Subcutaneous abdominal adipose tissue (tissue), 5 donors: ENCODE measurements around the gene BPGM.

Experiments
- H3K27ac ChIP-seq: one replicate; pipeline ENCODE4 v1.7.0; 2013; ENCODE audit warnings: low read depth, mild to moderate bottlenecking, inconsistent platforms, low read length, moderate library complexity
- H3K27me3 ChIP-seq, 5 donors: one replicate each; pipeline ENCODE4 v1.7.0; 2013; ENCODE audit warnings: low read length in 5 of 5, inconsistent platforms in 1 of 5; ENCODE audit not compliant: control insufficient read depth in 5 of 5, insufficient read depth in 4 of 5
- H3K36me3 ChIP-seq, 5 donors: one replicate each; pipeline ENCODE4 v1.7.0; 2013; ENCODE audit warnings: low read length in 5 of 5; ENCODE audit not compliant: control insufficient read depth in 5 of 5, insufficient read depth in 5 of 5
- H3K4me1 ChIP-seq, 5 donors: one replicate each; pipeline ENCODE4 v1.7.0; 2013; ENCODE audit warnings: low read length in 5 of 5, mild to moderate bottlenecking in 3 of 5, moderate library complexity in 1 of 5; ENCODE audit not compliant: control insufficient read depth in 5 of 5, insufficient read depth in 5 of 5
- H3K4me3 ChIP-seq, 5 donors: one replicate each; pipeline ENCODE4 v1.7.0; 2013; ENCODE audit warnings: low read length in 5 of 5, low read depth in 1 of 5
- H3K9ac ChIP-seq, 5 donors: one replicate each; pipeline ENCODE4 v1.7.0; 2013; ENCODE audit warnings: low read length in 5 of 5, mild to moderate bottlenecking in 4 of 5, moderate library complexity in 3 of 5
- H3K9me3 ChIP-seq, 5 donors: one replicate each; pipeline ENCODE4 v1.7.0; 2013; ENCODE audit warnings: low read length in 5 of 5; ENCODE audit not compliant: control insufficient read depth in 5 of 5
- donor health status: healthy.
- donor health status: healthy.
- donor health status: healthy.
- donor health status: healthy.
- donor health status: healthy.

BPGM gene

DNA sequence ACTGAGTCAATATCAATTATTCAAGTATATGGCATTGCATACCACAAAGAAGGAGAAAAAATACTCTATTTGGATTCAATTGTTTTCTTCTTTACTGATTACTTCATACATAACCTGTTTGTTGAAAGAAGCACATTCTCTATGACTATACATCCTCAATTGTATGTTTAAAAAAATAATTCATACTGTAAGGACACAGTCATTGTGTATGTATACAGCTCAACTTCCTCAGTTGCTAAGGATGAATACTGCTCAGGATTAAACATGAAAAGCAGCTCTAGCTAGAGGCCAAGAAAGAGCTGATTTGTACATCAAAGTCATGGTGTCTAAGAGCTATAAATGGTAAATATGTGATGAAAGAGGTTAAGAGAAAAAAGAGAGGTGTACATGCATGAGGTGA lies 15.8 kb upstream of the BPGM start:
- H3K9ac ChIP-seq, result no peak overlapping the region
- H3K9me3 ChIP-seq, result no peaks in the 10 kb centered on the region
- H3K4me3 ChIP-seq, result no peak overlapping the region
- H3K27me3 ChIP-seq, result peaks cover 0 to 3% (median 0%) of the 10 kb centered on the region in 5 donors
- peaks cover 0 to 5% (median under 1%) of the 10 kb centered on the region in 5 donors for H3K4me1 ChIP-seq
- H3K27ac ChIP-seq, result no peak overlapping the region
- no peaks in the 10 kb centered on the region for H3K36me3 ChIP-seq

DNA sequence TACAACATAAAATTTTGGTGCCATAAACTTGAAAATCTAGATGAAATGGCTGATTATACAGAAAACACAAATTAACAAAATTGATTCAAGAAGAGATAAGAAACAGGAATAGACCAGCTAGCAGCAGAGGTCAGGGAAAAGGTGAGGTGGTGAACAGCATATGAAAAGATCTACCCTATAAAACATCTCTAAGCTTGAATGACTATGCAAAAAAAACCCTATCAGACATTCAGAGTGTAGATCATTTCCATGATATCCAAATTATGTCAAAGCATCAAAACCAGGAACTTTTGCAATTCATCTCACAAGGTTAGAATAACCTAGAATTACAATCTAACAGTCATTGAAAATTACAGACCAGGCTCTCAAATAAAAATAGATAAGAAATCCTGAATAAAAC lies 14.6 kb upstream of the BPGM start:
- H3K4me3 ChIP-seq, result no peak overlapping the region
- H3K27ac ChIP-seq, result no peak overlapping the region
- H3K9ac ChIP-seq, result no peak overlapping the region
- H3K4me1 ChIP-seq, result peaks cover 0 to 10% (median 4%) of the 10 kb centered on the region in 5 donors
- H3K27me3 ChIP-seq, result peaks cover 0 to 2% (median 0%) of the 10 kb centered on the region in 5 donors
- no peaks in the 10 kb centered on the region for H3K9me3 ChIP-seq
- H3K36me3 ChIP-seq, result no peaks in the 10 kb centered on the region

DNA sequence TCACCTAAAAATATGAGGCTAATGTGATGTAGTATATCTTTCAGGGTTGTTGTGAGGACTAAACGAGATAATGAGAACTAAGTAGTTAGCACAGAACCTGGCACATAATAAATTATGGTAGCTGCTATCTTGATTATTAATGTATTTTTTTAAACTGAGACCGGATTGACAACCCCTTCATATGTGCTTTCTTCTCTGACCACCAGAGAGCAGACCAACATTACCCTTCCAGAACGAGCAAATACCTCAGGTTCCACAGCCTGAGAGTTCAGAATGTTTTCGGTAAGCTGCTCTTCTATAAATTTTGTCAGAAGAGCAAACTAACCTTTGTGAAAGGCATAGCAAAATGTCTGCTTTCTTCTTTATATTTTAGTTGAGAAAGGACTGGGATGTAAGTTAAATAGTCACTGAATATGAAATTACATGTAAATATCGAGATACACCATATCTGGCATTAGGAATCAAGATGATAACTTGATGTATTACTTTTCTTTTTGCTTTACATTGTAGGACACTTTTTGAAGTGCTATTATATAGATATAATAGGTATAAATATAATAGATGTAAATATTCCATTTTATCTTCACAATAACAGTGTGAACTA lies 13.6 kb upstream of the BPGM start:
- H3K9ac ChIP-seq, result no peak overlapping the region
- no peaks in the 10 kb centered on the region for H3K9me3 ChIP-seq
- peaks cover 0 to 10% (median 4%) of the 10 kb centered on the region in 5 donors for H3K4me1 ChIP-seq
- H3K4me3 ChIP-seq, result no peak overlapping the region
- H3K36me3 ChIP-seq, result no peaks in the 10 kb centered on the region
- no peak overlapping the region for H3K27ac ChIP-seq
- H3K27me3 ChIP-seq, result peaks cover 0 to 2% (median 0%) of the 10 kb centered on the region in 5 donors

DNA sequence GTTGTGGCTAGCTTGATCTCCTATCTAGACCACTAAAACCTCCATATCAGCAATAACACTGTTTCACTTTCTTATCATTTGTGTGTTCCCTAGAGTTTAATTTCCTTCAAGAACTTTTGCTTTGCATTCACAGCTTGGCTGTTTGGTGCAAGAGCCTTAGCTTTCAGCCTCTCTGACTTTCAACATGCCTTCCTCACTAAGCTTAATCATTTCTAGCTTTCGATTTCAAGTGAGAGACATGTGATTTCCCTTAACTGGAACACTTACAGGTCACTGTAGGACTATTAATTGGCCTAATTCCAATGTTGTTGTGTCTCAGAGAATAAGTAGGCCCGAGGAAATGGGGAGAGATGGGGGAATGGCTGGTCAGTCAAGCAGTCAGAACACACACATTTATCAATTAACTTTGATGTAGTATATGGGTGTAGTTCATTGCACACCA lies 10.6 kb upstream of the BPGM start:
- no peaks in the 10 kb centered on the region for H3K36me3 ChIP-seq
- peaks cover 0 to 10% (median 4%) of the 10 kb centered on the region in 5 donors for H3K4me1 ChIP-seq

DNA sequence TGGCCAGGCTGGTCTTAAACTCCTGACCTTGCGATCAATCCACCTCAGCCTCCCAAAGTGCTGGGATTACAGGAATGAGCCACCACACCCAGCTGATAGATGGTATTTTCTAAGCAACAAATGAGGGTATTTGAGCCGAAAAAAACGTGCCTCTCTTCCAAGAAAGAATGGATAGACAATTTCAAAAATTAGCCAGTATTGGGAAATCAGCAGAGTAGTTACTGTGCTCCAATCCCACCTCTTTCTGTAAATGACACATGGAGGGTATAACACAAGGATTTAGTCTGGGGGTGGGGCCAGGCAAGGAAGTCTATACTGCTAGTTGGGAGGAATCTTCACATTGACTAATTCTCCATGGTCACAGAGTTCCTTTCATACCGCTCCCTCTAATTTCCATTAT lies 9.2 kb upstream of the BPGM start:
- H3K4me3 ChIP-seq, result no peak overlapping the region
- no peaks in the 10 kb centered on the region for H3K36me3 ChIP-seq
- H3K27ac ChIP-seq, result no peak overlapping the region
- H3K9ac ChIP-seq, result no peak overlapping the region
- H3K4me1 ChIP-seq, result peaks cover 0 to 10% (median 4%) of the 10 kb centered on the region in 5 donors
- H3K9me3 ChIP-seq, result no peaks in the 10 kb centered on the region
- H3K27me3 ChIP-seq, result no peaks in the 10 kb centered on the region

More for the DNA sequence above, 10.6 kb upstream of the BPGM start:
- Histone ChIP-seq H3K27ac (no peak overlapping the region), H3K9me3 (no peaks in the 10 kb centered on the region), H3K27me3 (no peaks in the 10 kb centered on the region), H3K4me3 (no peak overlapping the region), H3K9ac (no peak overlapping the region)

DNA sequence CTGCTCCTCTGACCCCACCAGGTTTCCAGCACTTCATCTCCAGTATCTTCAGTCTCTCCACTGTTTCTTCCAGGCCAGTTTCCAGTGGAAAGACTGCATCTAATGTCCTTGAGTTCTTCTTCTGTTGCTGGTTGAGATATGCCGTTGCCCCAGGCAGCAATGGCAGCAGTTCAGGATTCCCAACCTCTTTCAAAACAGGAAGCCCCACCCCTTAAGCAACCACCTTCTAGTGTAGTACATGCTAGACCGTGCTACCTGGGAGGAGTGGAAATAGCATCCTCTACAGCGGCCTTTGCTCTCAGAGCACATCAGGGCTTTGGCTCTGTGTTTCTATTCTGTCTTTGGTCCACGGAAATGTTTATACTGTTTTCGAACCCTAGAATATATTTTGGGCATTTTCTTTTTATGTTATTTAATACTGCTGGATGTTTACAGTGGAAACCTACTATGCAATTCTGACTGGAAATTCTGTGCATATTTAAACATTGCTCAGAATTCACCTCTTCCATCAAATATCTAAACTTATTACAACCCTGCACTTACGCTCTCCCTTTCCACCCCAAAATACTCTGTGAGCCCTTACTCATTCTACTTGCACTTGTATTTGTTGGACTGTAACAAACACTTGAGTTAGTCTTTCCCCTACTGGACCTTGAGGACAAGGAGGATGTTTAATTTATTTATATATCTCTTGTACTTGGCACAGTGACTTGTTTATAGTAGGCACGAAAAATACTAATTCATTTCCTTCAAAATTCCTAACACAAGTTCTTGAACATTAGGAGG lies 8.5 kb upstream of the BPGM start:
- Histone ChIP-seq H3K27me3 (no peaks in the 10 kb centered on the region), H3K4me3 (no peak overlapping the region), H3K4me1 (peaks cover 0 to 10% (median 4%) of the 10 kb centered on the region in 5 donors), H3K27ac (no peak overlapping the region), H3K36me3 (no peaks in the 10 kb centered on the region), H3K9ac (no peak overlapping the region), H3K9me3 (no peaks in the 10 kb centered on the region)

DNA sequence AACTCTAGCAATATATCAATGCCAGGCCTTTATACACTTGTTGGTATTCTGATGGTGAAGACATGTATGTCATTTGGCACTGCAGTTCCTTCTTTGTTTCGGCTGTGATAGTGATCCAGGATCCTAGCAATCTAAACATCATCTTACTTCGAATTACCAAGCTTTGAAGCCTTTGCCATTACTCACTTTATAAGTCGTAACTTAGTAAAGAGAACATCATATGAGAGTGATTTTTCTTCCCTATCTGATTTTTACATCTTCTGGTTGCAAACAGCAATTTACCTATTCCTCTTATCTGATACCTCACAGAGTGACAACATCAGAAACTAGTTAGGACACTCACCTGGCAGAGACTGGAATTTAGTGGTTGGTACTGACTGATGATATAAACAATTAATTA lies 7.6 kb upstream of the BPGM start:
- Histone ChIP-seq H3K9me3 (no peaks in the 10 kb centered on the region), H3K36me3 (no peaks in the 10 kb centered on the region), H3K4me3 (no peak overlapping the region), H3K27ac (no peak overlapping the region), H3K4me1 (peaks cover 0 to 10% (median 4%) of the 10 kb centered on the region in 5 donors), H3K27me3 (no peaks in the 10 kb centered on the region), H3K9ac (no peak overlapping the region)

DNA sequence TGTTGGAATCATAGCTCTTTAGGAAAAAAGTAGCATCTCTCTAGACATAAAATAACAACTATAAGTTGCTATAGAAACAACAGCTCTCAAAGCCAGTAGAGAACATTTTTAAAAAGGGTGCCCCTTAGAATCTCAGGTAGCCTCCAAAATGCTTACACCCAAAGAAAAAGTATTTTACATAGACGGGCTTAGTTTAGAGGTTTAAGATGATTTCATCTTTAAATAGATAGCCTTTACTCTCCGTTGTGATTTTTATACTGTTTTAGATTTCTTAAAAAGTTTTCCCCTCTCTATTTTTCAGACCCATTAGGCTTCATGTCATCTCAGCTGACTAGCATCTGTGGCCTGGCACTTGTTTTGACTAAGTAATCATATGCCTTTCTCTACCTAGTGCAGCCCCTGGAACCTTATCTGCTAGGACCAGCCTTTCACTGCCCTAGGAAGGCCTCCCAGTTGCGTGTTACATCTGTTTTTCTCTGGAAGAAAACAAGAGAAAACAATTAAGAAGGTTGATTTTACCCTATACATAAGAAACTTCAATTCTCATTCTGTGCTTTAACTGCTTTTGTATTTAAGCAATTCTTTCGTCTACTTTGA lies 6.9 kb upstream of the BPGM start:
- Histone ChIP-seq H3K4me3 (no peak overlapping the region), H3K27ac (no peak overlapping the region), H3K9ac (no peak overlapping the region), H3K9me3 (no peaks in the 10 kb centered on the region), H3K36me3 (no peaks in the 10 kb centered on the region), H3K4me1 (peaks cover 0 to 10% (median 4%) of the 10 kb centered on the region in 5 donors), H3K27me3 (no peaks in the 10 kb centered on the region)

DNA sequence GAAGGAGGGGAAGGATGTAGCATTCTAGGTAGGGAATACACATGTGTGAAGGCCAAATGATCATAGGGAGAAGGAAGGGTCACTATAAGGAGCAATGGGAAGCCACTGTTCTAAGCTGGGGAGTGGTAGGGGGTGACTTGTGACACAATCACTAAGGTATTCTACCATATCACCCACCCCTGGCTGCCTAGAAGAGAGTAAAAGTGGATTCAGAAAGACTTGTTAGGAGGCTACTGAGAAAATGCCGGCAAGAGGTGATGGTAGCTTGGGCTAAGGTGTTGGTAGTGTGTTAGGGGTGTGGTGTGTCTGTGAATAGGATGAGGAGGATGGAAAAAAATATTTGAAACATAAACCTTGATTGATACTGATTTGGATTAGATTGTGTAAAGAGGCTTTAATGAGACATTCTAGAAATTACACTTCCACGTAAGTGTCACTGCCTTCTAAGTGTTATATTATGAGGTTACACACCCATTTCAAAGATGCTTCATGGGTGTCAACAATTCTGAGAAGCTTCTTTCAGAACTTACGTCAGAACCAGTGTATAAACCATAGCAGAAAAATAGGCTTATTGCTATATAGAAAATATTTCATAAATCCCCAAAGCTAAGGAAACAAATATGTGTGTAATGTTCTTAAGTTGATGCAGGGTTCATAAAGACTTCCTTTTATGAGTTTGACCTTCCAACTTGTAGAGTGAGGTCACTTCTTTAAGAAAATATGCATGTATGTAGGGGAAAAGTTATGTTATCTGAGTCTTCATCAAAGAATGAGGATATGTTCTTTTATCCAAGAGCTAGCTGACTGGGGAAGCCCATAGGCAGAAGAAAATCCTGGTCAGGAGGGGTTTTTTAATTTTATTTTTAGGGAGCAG lies 5.6 kb upstream of the BPGM start:
- H3K27ac ChIP-seq, result no peak overlapping the region
- H3K4me3 ChIP-seq, result no peak overlapping the region
- no peak overlapping the region for H3K9ac ChIP-seq
- peaks cover 0 to 15% (median 13%) of the 10 kb centered on the region in 5 donors for H3K4me1 ChIP-seq
- no peaks in the 10 kb centered on the region for H3K36me3 ChIP-seq
- no peaks in the 10 kb centered on the region for H3K27me3 ChIP-seq
- H3K9me3 ChIP-seq, result no peaks in the 10 kb centered on the region
